B cell (primary cell): ENCODE measurements around the gene PHYHIPL. TPM values are rescaled to one million over a fixed set of nuclear protein-coding genes. Genes with fewer than 3 reads are reported as not detected.

Experiments
- ATAC-seq: fragments of 200-7000 bp; cut with Tn5 transposase; one replicate; pipeline ENCODE4 v1.10.0; 2021; ENCODE audit warnings: low read depth, mild to moderate bottlenecking, moderate number of reproducible peaks, moderate library complexity
- CTCF ChIA-PET: fragments of 350-600 bp; sonication (Branson Sonifier 250); formaldehyde crosslinking; loops from one replicate; lab custom pipeline; 2021; ENCODE audit warnings: antibody characterized with exemption, inconsistent platforms; lab: Charles Lee
- POLR2A ChIA-PET: fragments of 350-600 bp; sonication (Branson Sonifier 250); formaldehyde crosslinking; loops from one replicate; lab custom pipeline; 2021; ENCODE audit warnings: antibody characterized with exemption; lab: Charles Lee
- DNase-seq: peaks from one replicate; pipeline ENCODE4 v3.0.0; 2013
- H2AFZ ChIP-seq: 2 replicates; pipeline ENCODE4 v1.6.1; 2012; ENCODE audit warnings: mild to moderate bottlenecking, low read depth, low read length; ENCODE audit not compliant: insufficient read depth, poor library complexity, severe bottlenecking
- H3K27ac ChIP-seq, 2 donors: 1 replicate in 1 of 2; 2 replicates in 1 of 2; pipeline ENCODE4 v1.5.1; 2012 to 2013; ENCODE audit warnings: low read length in 2 of 2, mild to moderate bottlenecking in 2 of 2, moderate library complexity in 1 of 2
- H3K27me3 ChIP-seq, 4 experiments: fragments of 200-600 bp in 1 of 4; sonication (generic) in 1 of 4; replicated peaks in 1 of 4; 1 replicate in 2 of 4; 2 replicates in 2 of 4; pipeline versions ENCODE4 v1.6.1 to v1.7.0; 2013 to 2016; ENCODE audit warnings: low read length in 3 of 4, mild to moderate bottlenecking in 2 of 4, mixed read lengths in 1 of 4, moderate library complexity in 1 of 4; ENCODE audit not compliant: insufficient read depth in 4 of 4, control insufficient read depth in 3 of 4; ENCODE audit errors: control extremely low read depth in 1 of 4
- H3K36me3 ChIP-seq, 2 experiments: replicated peaks in 1 of 2; 1 replicate in 1 of 2; 2 replicates in 1 of 2; pipeline versions ENCODE4 v1.6.1 to v1.7.1; 2013; ENCODE audit warnings: low read length in 1 of 2; ENCODE audit not compliant: insufficient read depth in 2 of 2, control insufficient read depth in 1 of 2; ENCODE audit errors: control extremely low read depth in 1 of 2, extremely low read depth in 1 of 2
- H3K4me1 ChIP-seq, 2 donors: fragments of 200-600 bp in 1 of 2; sonication (generic) in 1 of 2; 1 replicate in 1 of 2; 2 replicates in 1 of 2; pipeline versions ENCODE4 v1.5.1 to v1.6.1; 2013 to 2017; ENCODE audit warnings: low read length in 2 of 2; ENCODE audit not compliant: control insufficient read depth in 2 of 2, insufficient read depth in 2 of 2
- H3K4me2 ChIP-seq: replicated peaks from 2 replicates; pipeline ENCODE3; 2012; ENCODE audit warnings: mild to moderate bottlenecking, low read depth, low read length; ENCODE audit not compliant: poor library complexity, severe bottlenecking
- H3K4me3 ChIP-seq, 5 experiments: fragments of 200-600 bp in 1 of 5; sonication (generic) in 1 of 5; 1 replicate in 3 of 5; 2 replicates in 2 of 5; pipeline versions ENCODE4 v1.5.1 to v1.7.0; 2011 to 2016; ENCODE audit warnings: low read length in 4 of 5, mild to moderate bottlenecking in 4 of 5, low read depth in 2 of 5, control low read depth in 1 of 5, moderate library complexity in 1 of 5; ENCODE audit not compliant: insufficient read depth in 1 of 5; ENCODE audit errors: control extremely low read depth in 1 of 5, extremely low read depth in 1 of 5
- H3K79me2 ChIP-seq: fragments of 200-600 bp; sonication (generic); one replicate; pipeline ENCODE4 v1.6.0; 2016; ENCODE audit warnings: low read length; ENCODE audit not compliant: control insufficient read depth, insufficient read depth
- H3K9ac ChIP-seq: fragments of 200-600 bp; sonication (generic); 2 replicates; pipeline ENCODE4 v1.6.1; 2017; ENCODE audit warnings: mild to moderate bottlenecking, low read length, moderate library complexity
- H3K9me3 ChIP-seq, 3 donors: one replicate each; pipeline versions ENCODE4 v1.6.1 to v1.7.1; 2013; ENCODE audit warnings: low read length in 2 of 3; ENCODE audit not compliant: control insufficient read depth in 2 of 3, insufficient read depth in 1 of 3; ENCODE audit errors: control extremely low read depth in 1 of 3
- H4K20me1 ChIP-seq: 2 replicates; pipeline ENCODE4 v1.6.0; 2012; ENCODE audit warnings: mild to moderate bottlenecking, low read length; ENCODE audit not compliant: insufficient read depth, control insufficient read depth, poor library complexity, severe bottlenecking
- H3K27ac Mint-ChIP-seq: one replicate; pipeline ENCODE4 v1.8.0; 2021; ENCODE audit warnings: mixed read lengths
- H3K27me3 Mint-ChIP-seq: one replicate; pipeline ENCODE4 v1.8.0; 2021; ENCODE audit warnings: mixed read lengths
- H3K4me1 Mint-ChIP-seq: one replicate; pipeline ENCODE4 v1.8.0; 2021; ENCODE audit warnings: mixed read lengths
- H3K4me3 Mint-ChIP-seq: one replicate; pipeline ENCODE4 v1.8.0; 2021; ENCODE audit warnings: mixed read lengths
- H3K9me3 Mint-ChIP-seq: one replicate; pipeline ENCODE4 v1.8.0; 2022; ENCODE audit warnings: mixed read lengths; ENCODE audit not compliant: insufficient read depth
- CTCF ChIP-seq: fragments of 200-600 bp; IDR thresholded peaks from one replicate; pipeline ENCODE4 v1.8.0; 2022; ENCODE audit warnings: antibody characterized with exemption, mild to moderate bottlenecking
- EZH2 ChIP-seq: IDR thresholded peaks from 2 replicates; pipeline ENCODE4 v1.6.1; 2012; ENCODE audit warnings: borderline replicate concordance, low read depth, mild to moderate bottlenecking, moderate library complexity, low read length; ENCODE audit not compliant: insufficient read depth, poor library complexity, severe bottlenecking
- WGBS: methylation state at CpG from one replicate; pipeline ENCODE4 v1.1.5; 2013; ENCODE audit warnings: missing lambda C conversion rate; ENCODE audit not compliant: insufficient coverage; 5-methylcytosine and 5-hydroxymethylcytosine counted together
- intact Hi-C: fragments of 100-400 bp; cut with micrococcal nuclease; formaldehyde crosslinking; loops from one replicate; pipeline ENCODE4 v1.10.0; 2022
- polyA plus RNA-seq: library from polyadenylated mRNA; depleted of rRNA; stranded (reverse); fragments of >200 nt; gene quantifications from 2 replicates; pipeline ENCODE4 v1.2.3, GENCODE V29; 2012
- total RNA-seq, 2 donors: library from RNA; stranded (reverse); fragments of 120-200 nt in 1 of 2; gene quantifications; 1 replicate in 1 of 2; 2 replicates in 1 of 2; pipeline versions ENCODE4 v1.2.3 to v1.2.4, GENCODE V29; 2013 to 2022

PHYHIPL gene
- total and polyA plus RNA-seq, 2 donors (not counting 1 experiment from before 2014, with no cell fraction given): not detected

- Histone ChIP-seq H3K4me3 (no peak overlapping the region), H3K4me2 (no peak overlapping the region), H3K27me3 (peaks cover 0 to 14% (median 6%) of the 10 kb centered on the region in 4 experiments), H3K9ac (no peak overlapping the region), H2AFZ (no peak overlapping the region), H4K20me1 (no peaks in the 10 kb centered on the region), H3K9me3 (peaks cover 0 to 12% (median 0%) of the 10 kb centered on the region in 3 donors), H3K4me1 (no peaks in the 10 kb centered on the region), H3K27ac (no peak overlapping the region), H3K79me2 (no peaks in the 10 kb centered on the region), H3K36me3 (no peaks in the 10 kb centered on the region)
- intact Hi-C loops: no loop called here
- H3K27me3 Mint-ChIP-seq: peaks cover 17% of the 10 kb centered on the region
- ChIA-PET POLR2A (no interaction called here), CTCF (no interaction called here)
- ATAC-seq: no peak
- peaks cover 6% of the 10 kb centered on the region for H3K4me1 Mint-ChIP-seq
- no peak overlapping the region for H3K4me3 Mint-ChIP-seq
- WGBS: no CpG with 5 or more reads among the region's 2 CpGs
- no peak for TF ChIP-seq EZH2
- no peak for TF ChIP-seq CTCF
- no peak for DNase-seq
- H3K9me3 Mint-ChIP-seq: peaks cover 2% of the 10 kb centered on the region
- H3K27ac Mint-ChIP-seq: no peak overlapping the region
These were observed 2.6 kb downstream of the PHYHIPL start for GRCh38 chr10:59179068-59179467.

- Histone ChIP-seq H3K4me3 (no peak overlapping the region), H3K36me3 (no peaks in the 10 kb centered on the region), H3K27me3 (peaks cover 0 to 10% (median 2%) of the 10 kb centered on the region in 4 experiments), H2AFZ (no peak overlapping the region), H3K4me2 (no peak overlapping the region), H3K9ac (no peak overlapping the region), H4K20me1 (no peaks in the 10 kb centered on the region), H3K27ac (no peak overlapping the region), H3K4me1 (no peaks in the 10 kb centered on the region), H3K9me3 (peaks cover 0 to 10% (median 0%) of the 10 kb centered on the region in 3 donors), H3K79me2 (no peaks in the 10 kb centered on the region)
- WGBS: no CpG with 5 or more reads among the region's 3 CpGs
- peaks cover 6% of the 10 kb centered on the region for H3K4me1 Mint-ChIP-seq
- ChIA-PET CTCF (no interaction called here), POLR2A (no interaction called here)
- no peak for ATAC-seq
- intact Hi-C loops: no loop called here
- H3K4me3 Mint-ChIP-seq: no peak overlapping the region
- no peak overlapping the region for H3K27ac Mint-ChIP-seq
- H3K9me3 Mint-ChIP-seq: peaks cover 2% of the 10 kb centered on the region
- H3K27me3 Mint-ChIP-seq: peaks cover 14% of the 10 kb centered on the region
- no peak for TF ChIP-seq CTCF
- no peak for TF ChIP-seq EZH2
- no peak for DNase-seq
These were observed 4.3 kb downstream of the PHYHIPL start for GRCh38 chr10:59180689-59181270.
